HCT116 (cell line): Measurements from ENCODE around the gene STAT4. TPM values are rescaled to one million over a fixed set of nuclear protein-coding genes. Genes with fewer than 3 reads are reported as not detected.

Experiments
- ATAC-seq: fragments of 200-7000 bp; cut with Tn5 transposase; 2 replicates; pipeline ENCODE4 v1.9.1; 2020; ENCODE audit warnings: mild to moderate bottlenecking, moderate library complexity
- BruUV-seq: library from RNA; stranded (reverse); fragments of 400-500 nt; replicated peaks from 2 replicates; lab custom pipeline; 2021; lab: Mats Ljungman, UMichigan
- CTCF ChIA-PET: fragments of 300-600 bp; sonication (Branson Sonifier 250); formaldehyde crosslinking; loops from one replicate; lab custom pipeline; 2021; ENCODE audit warnings: antibody characterized with exemption; lab: Charles Lee
- POLR2A ChIA-PET: fragments of 300-600, 350-600 bp; sonication (Branson Sonifier 250); formaldehyde crosslinking; loops from one replicate; lab custom pipeline; 2021; ENCODE audit warnings: antibody characterized with exemption; lab: Charles Lee
- RAD21 ChIA-PET, 2 experiments: fragments of 300-600 bp; sonication (Branson Sonifier 250); formaldehyde crosslinking; loops; one replicate each; lab custom pipeline; 2023; ENCODE audit warnings: low total read pairs in 2 of 2; ENCODE audit not compliant: uncharacterized antibody in 2 of 2, unreplicated experiment in 2 of 2, low non-redundant PET in 1 of 2; lab: Charles Lee
- DNase-seq: peaks from one replicate; pipeline ENCODE4 v3.0.0-alpha.2; 2010; ENCODE audit warnings: low read depth, low spot score
- H2AFZ ChIP-seq: fragments of 200-600 bp; shearing (Covaris generic), sonication (generic); 2 replicates; pipeline ENCODE4 v1.6.1; 2017; ENCODE audit warnings: low read depth, mixed run types, mixed read lengths, antibody characterized with exemption, low read length; ENCODE audit not compliant: poor library complexity, severe bottlenecking
- H3K27ac ChIP-seq: 2 replicates; pipeline ENCODE4 v1.5.1; 2012; ENCODE audit warnings: low read depth, low read length
- H3K27me3 ChIP-seq: fragments of 200-600 bp; sonication (generic); 2 replicates; pipeline ENCODE4 v1.6.1; 2016; ENCODE audit warnings: mixed run types, low read length, mixed read lengths; ENCODE audit not compliant: insufficient read depth
- H3K36me3 ChIP-seq, 2 experiments: fragments of 200-500 bp in 1 of 2; fragments of 200-600 bp in 1 of 2; sonication (Bioruptor generic) in 1 of 2; sonication (generic) in 1 of 2; 2 replicates each; pipeline versions ENCODE4 v1.5.1 to v1.6.1; 2014 to 2016; ENCODE audit warnings: low read length in 2 of 2, inconsistent platforms in 1 of 2, mixed read lengths in 1 of 2, mixed run types in 1 of 2; ENCODE audit not compliant: insufficient read depth in 2 of 2, control insufficient read depth in 1 of 2
- H3K4me1 ChIP-seq, 2 experiments: fragments of 200-600 bp in 1 of 2; sonication (generic) in 1 of 2; 2 replicates each; pipeline versions ENCODE4 v1.5.1 to v1.6.1; 2012 to 2017; ENCODE audit warnings: low read length in 2 of 2, inconsistent platforms in 1 of 2, mild to moderate bottlenecking in 1 of 2, mixed read lengths in 1 of 2, mixed run types in 1 of 2, moderate library complexity in 1 of 2; ENCODE audit not compliant: insufficient read depth in 2 of 2, control insufficient read depth in 1 of 2
- H3K4me2 ChIP-seq: fragments of 200-600 bp; sonication (generic); 2 replicates; pipeline ENCODE4 v1.6.1; 2017; ENCODE audit warnings: mixed run types, low read length, mixed read lengths
- H3K4me3 ChIP-seq, 2 experiments: fragments of 200-600 bp in 1 of 2; sonication (generic) in 1 of 2; replicated peaks in 1 of 2; 2 replicates each; pipeline ENCODE4 v1.5.1; 2011 to 2016; ENCODE audit warnings: low read length in 2 of 2, control low read depth in 1 of 2, low read depth in 1 of 2, mild to moderate bottlenecking in 1 of 2, mixed read lengths in 1 of 2, mixed run types in 1 of 2
- H3K79me2 ChIP-seq: fragments of 200-600 bp; sonication (generic); 2 replicates; pipeline ENCODE4 v1.6.1; 2017; ENCODE audit warnings: mild to moderate bottlenecking, mixed run types, low read length, moderate library complexity, mixed read lengths; ENCODE audit not compliant: insufficient read depth
- H3K9ac ChIP-seq: fragments of 200-600 bp; sonication (generic); 2 replicates; pipeline ENCODE4 v1.6.1; 2016; ENCODE audit warnings: low read length, mixed read lengths
- H3K9me2 ChIP-seq: fragments of 200-600 bp; sonication (generic), shearing (Covaris generic); 2 replicates; pipeline ENCODE4 v1.6.1; 2017; ENCODE audit warnings: mixed run types, mild to moderate bottlenecking, moderate library complexity; ENCODE audit not compliant: insufficient read depth
- H3K9me3 ChIP-seq, 2 experiments: fragments of 200-500 bp in 1 of 2; fragments of 200-600 bp in 1 of 2; sonication (Bioruptor generic) in 1 of 2; sonication (generic) in 1 of 2; 2 replicates each; pipeline ENCODE4 v1.6.1; 2014 to 2017; ENCODE audit warnings: low read length in 2 of 2, mixed read lengths in 2 of 2, inconsistent platforms in 1 of 2, low read depth in 1 of 2, mild to moderate bottlenecking in 1 of 2, mixed run types in 1 of 2, moderate library complexity in 1 of 2; ENCODE audit not compliant: control insufficient read depth in 1 of 2, insufficient read depth in 1 of 2
- H4K20me1 ChIP-seq: fragments of 200-600 bp; sonication (generic), shearing (Covaris generic); 2 replicates; pipeline ENCODE4 v1.6.1; 2017; ENCODE audit warnings: mixed run types, mild to moderate bottlenecking, moderate library complexity; ENCODE audit not compliant: insufficient read depth
- ATF3 ChIP-seq: IDR thresholded peaks from 2 replicates; pipeline ENCODE4 v1.6.1; 2012
- CBX3 ChIP-seq: IDR thresholded peaks from 2 replicates; pipeline ENCODE4 v1.6.1; 2012; ENCODE audit warnings: low read depth
- CTCF ChIP-seq, 3 experiments: fragments of 200-600 bp in 1 of 3; sonication (generic) in 1 of 3; IDR thresholded peaks in 2 of 3; conservative IDR thresholded peaks in 1 of 3; 2 replicates each; pipeline ENCODE4 v1.5.1; 2012 to 2017; ENCODE audit warnings: low read depth in 2 of 3, low read length in 2 of 3, antibody characterized with exemption in 1 of 3, borderline replicate concordance in 1 of 3, control low read depth in 1 of 3, mild to moderate bottlenecking in 1 of 3, mixed read lengths in 1 of 3, mixed run types in 1 of 3, moderate library complexity in 1 of 3; ENCODE audit not compliant: insufficient read depth in 1 of 3
- ELF1 ChIP-seq: IDR thresholded peaks from 2 replicates; pipeline ENCODE4 v1.6.1; 2012; ENCODE audit warnings: low read depth, borderline replicate concordance
- EZH2phosphoT487 ChIP-seq: fragments of 200-600 bp; IDR thresholded peaks from 2 replicates; pipeline ENCODE4 v1.6.1; 2018; ENCODE audit warnings: antibody characterized with exemption, borderline replicate concordance
- JUND ChIP-seq: IDR thresholded peaks from 2 replicates; pipeline ENCODE4 v1.6.1; 2012
- MAX ChIP-seq: IDR thresholded peaks from 2 replicates; pipeline ENCODE4 v1.6.1; 2012
- POLR2A ChIP-seq: IDR thresholded peaks from 2 replicates; pipeline ENCODE4 v1.7.0; 2011; ENCODE audit warnings: borderline replicate concordance; ENCODE audit not compliant: insufficient read depth, insufficient read length; ENCODE audit errors: extremely low read depth
- RAD21 ChIP-seq: IDR thresholded peaks from 2 replicates; pipeline ENCODE4 v1.6.1; 2012; ENCODE audit warnings: low read depth, mild to moderate bottlenecking
- REST ChIP-seq: IDR thresholded peaks from 2 replicates; pipeline ENCODE4 v1.6.1; 2012; ENCODE audit warnings: low read depth
- SP1 ChIP-seq: IDR thresholded peaks from 2 replicates; pipeline ENCODE4 v1.6.1; 2012; ENCODE audit warnings: low read depth
- SRF ChIP-seq: IDR thresholded peaks from 2 replicates; pipeline ENCODE4 v1.6.1; 2012; ENCODE audit warnings: low read depth
- YY1 ChIP-seq: IDR thresholded peaks from 2 replicates; pipeline ENCODE4 v1.6.1; 2011; ENCODE audit warnings: low read length, low read depth, moderate library complexity, mild to moderate bottlenecking; ENCODE audit not compliant: insufficient replicate concordance; ENCODE audit errors: extremely low read depth
- ZNF274 ChIP-seq: fragments of 200-500 bp; sonication (Bioruptor generic); IDR thresholded peaks from 2 replicates; pipeline ENCODE4 v1.6.1; 2014; ENCODE audit warnings: mild to moderate bottlenecking, low read depth, low read length, inconsistent platforms
- intact Hi-C: fragments of 100-400 bp; cut with micrococcal nuclease; formaldehyde crosslinking; loops from 2 replicates; pipeline ENCODE4 v1.10.0; 2022
- total RNA-seq: library from RNA; stranded (reverse); gene quantifications from one replicate; pipeline ENCODE4 v1.2.1, GENCODE V29; 2021; ENCODE audit not compliant: unreplicated experiment

Gene STAT4
- total RNA-seq, 1 experiment from 2014 or later: 2.0 TPM

- TF ChIP-seq YY1 (no peak), EZH2phosphoT487 (no peak), SP1 (no peak), SRF (no peak), JUND (no peak), MAX (no peak), POLR2A (no peak), RAD21 (no peak), ZNF274 (no peak), CBX3 (no peak), ELF1 (no peak), REST (no peak), CTCF (IDR thresholded peaks at IDR 0.05 in 2 of 3, conservative IDR thresholded peaks at IDR 0.05 in 1 of 3; ENCODE audit: borderline replicate concordance in 1 of 3, insufficient read depth in 1 of 3, low read depth in 2 of 3, low read length in 2 of 3) (no peak), ATF3 (no peak)
- Histone ChIP-seq H3K4me2 (no peak overlapping the region), H3K4me3 (no peak overlapping the region), H3K79me2 (no peaks in the 10 kb centered on the region), H3K9me2 (no peaks in the 10 kb centered on the region), H2AFZ (no peak overlapping the region), H4K20me1 (no peaks in the 10 kb centered on the region), H3K9me3 (no peaks in the 10 kb centered on the region), H3K9ac (no peak overlapping the region), H3K4me1 (peaks cover 3 to 16% of the 10 kb centered on the region in 2 experiments; a peak in 2 of 4 replicates), H3K27me3 (no peaks in the 10 kb centered on the region), H3K36me3 (no peaks in the 10 kb centered on the region), H3K27ac (no peak overlapping the region)
- CTCF ChIA-PET: no interaction called here
- RAD21 ChIA-PET: no interaction called here
- DNase-seq (no peak), ATAC-seq (no peak)
- intact Hi-C loops: no loop called here
- no TSS peak for BruUV-seq
- POLR2A ChIA-PET: no interaction called here
These were observed 125.7 kb downstream of the STAT4 start for GRCh38 chr2:191025135-191025534.
